Posterior cingulate gyrus (tissue), 11 donors: ENCODE results near the gene MCF2L.

Experiments used
- DNase-seq, 10 donors: peaks; one replicate each; pipeline versions ENCODE4 v3.0.0 to v3.0.0-alpha.2; 2020 to 2021; ENCODE audit warnings: mixed read lengths in 3 of 10
- intact Hi-C: fragments of 100-400 bp; cut with DNase I; formaldehyde crosslinking; loops from one replicate; pipeline ENCODE4 v1.15.1; 2023

MCF2L gene

GRCh38 chr13:113042456-113042855 is 73.4 kb downstream of the MCF2L start:
- intact Hi-C loops: loop anchor here (5.0 to 10.0 kb wide), 3 partner anchors 52 to 165 kb away; partner anchors contain the start of genes CUL4A and PCID2

GRCh38 chr13:113043001-113043630 is 74.1 kb downstream of the MCF2L start:
- DNase-seq: peak in 3 of 10 donors; percentile 59 to 78 (median 66)
- intact Hi-C loops: loop anchor here (5.0 to 10.0 kb wide), 3 partner anchors 52 to 164 kb away; partner anchors contain the start of genes CUL4A and PCID2

More at GRCh38 chr13:113042456-113042855, 73.4 kb downstream of the MCF2L start:
- peak in 3 of 10 donors; percentile 66 to 88 (median 76) for DNase-seq

GRCh38 chr13:113043931-113044330 is 74.9 kb downstream of the MCF2L start:
- DNase-seq: peak in 3 of 10 donors; percentile 55 to 77 (median 64)

GRCh38 chr13:113044391-113045114 is 75.5 kb downstream of the MCF2L start:
- intact Hi-C loops: loop anchor here (5.0 to 10.0 kb wide), 3 partner anchors 50 to 163 kb away; partner anchors contain the start of genes CUL4A and PCID2

More at GRCh38 chr13:113043931-113044330, 74.9 kb downstream of the MCF2L start:
- intact Hi-C loops: loop anchor here (5.0 to 10.0 kb wide), 3 partner anchors 51 to 163 kb away; partner anchors contain the start of genes CUL4A and PCID2

GRCh38 chr13:113045251-113046127 is 76.5 kb downstream of the MCF2L start:
- DNase-seq: peak in 6 of 10 donors; percentile 62 to 94 (median 80)
- intact Hi-C loops: loop anchor here (10.0 kb wide), 1 partner anchor 49 kb away; no protein-coding TSS in a partner anchor

More at GRCh38 chr13:113044391-113045114, 75.5 kb downstream of the MCF2L start:
- peak; percentile 63 to 98 (median 84) for DNase-seq

GRCh38 chr13:113046128-113046882 is 77.3 kb downstream of the MCF2L start:
- DNase-seq: peak in 5 of 10 donors; percentile 5 to 80 (median 72)
- intact Hi-C loops: loop anchor here (10.0 kb wide), 1 partner anchor 48 kb away; no protein-coding TSS in a partner anchor

GRCh38 chr13:113046883-113047244 is 77.8 kb downstream of the MCF2L start:
- DNase-seq: peak in 5 of 10 donors; percentile 12 to 75 (median 71)
- intact Hi-C loops: loop anchor here (10.0 kb wide), 1 partner anchor 48 kb away; no protein-coding TSS in a partner anchor

- intact Hi-C loops: loop anchor here (10.0 kb wide), 1 partner anchor 47 kb away; no protein-coding TSS in a partner anchor
- peak in 6 of 10 donors; percentile 6 to 59 (median 40) for DNase-seq
These were observed 78.6 kb downstream of the MCF2L start for GRCh38 chr13:113047587-113047986.

- DNase-seq: peak in 5 of 10 donors; percentile 6 to 66 (median 55)
These were observed 79.8 kb downstream of the MCF2L start for GRCh38 chr13:113048766-113049165.

GRCh38 chr13:113049521-113049941 is 80.5 kb downstream of the MCF2L start:
- peak in 9 of 10 donors; percentile 58 to 95 (median 72) for DNase-seq

More at GRCh38 chr13:113048766-113049165, 79.8 kb downstream of the MCF2L start:
- intact Hi-C loops: loop anchor here (10.0 kb wide), 1 partner anchor 46 kb away; no protein-coding TSS in a partner anchor

GRCh38 chr13:113049981-113050380 is 81.0 kb downstream of the MCF2L start:
- intact Hi-C loops: loop anchor here (10.0 kb wide), 1 partner anchor 45 kb away; no protein-coding TSS in a partner anchor
- peak in 1 of 10 donors; percentile 16 for DNase-seq

More at GRCh38 chr13:113049521-113049941, 80.5 kb downstream of the MCF2L start:
- intact Hi-C loops: loop anchor here (10.0 kb wide), 1 partner anchor 45 kb away; no protein-coding TSS in a partner anchor

- DNase-seq: peak in 6 of 10 donors; percentile 41 to 94 (median 80)
- intact Hi-C loops: no loop called here
These were observed 81.9 kb downstream of the MCF2L start for GRCh38 chr13:113050734-113051431.

GRCh38 chr13:113051641-113052040 is 82.6 kb downstream of the MCF2L start:
- peak in 5 of 10 donors; percentile 2 to 68 (median 18) for DNase-seq
- intact Hi-C loops: no loop called here

GRCh38 chr13:113052206-113052605 is 83.2 kb downstream of the MCF2L start:
- peak in 6 of 10 donors; percentile 5 to 79 (median 18) for DNase-seq
- intact Hi-C loops: no loop called here

GRCh38 chr13:113052971-113053370 is 84.0 kb downstream of the MCF2L start:
- peak in 7 of 10 donors; percentile 6 to 77 (median 26) for DNase-seq
- intact Hi-C loops: no loop called here

GRCh38 chr13:113053376-113053775 is 84.4 kb downstream of the MCF2L start:
- DNase-seq: peak in 7 of 10 donors; percentile 7 to 77 (median 24)
- intact Hi-C loops: no loop called here

GRCh38 chr13:113053801-113054604 is 85.0 kb downstream of the MCF2L start:
- intact Hi-C loops: no loop called here
- DNase-seq: peak in 6 of 10 donors; percentile 7 to 86 (median 42)
